HepG2 (cell line): ENCODE measurements around the gene CKAP2L. TPM values are rescaled to one million over a fixed set of nuclear protein-coding genes. Genes with fewer than 3 reads are reported as not detected.

Experiments used
- ETV6 ChIP-seq: sonication (generic); formaldehyde crosslinking; conservative IDR thresholded peaks from 2 replicates; pipeline ENCODE4 v1.4.0; 2020; ENCODE audit warnings: missing genetic modification reagents
- KDM5B ChIP-seq: sonication (generic); formaldehyde crosslinking; IDR thresholded peaks from 2 replicates; pipeline ENCODE4 v1.4.0; 2020; ENCODE audit warnings: missing genetic modification reagents, mild to moderate bottlenecking, borderline replicate concordance
- MBD4 ChIP-seq: IDR thresholded peaks from 2 replicates; pipeline ENCODE4 v1.6.1; 2012; ENCODE audit warnings: low read length, inconsistent platforms, borderline replicate concordance
- MED1 ChIP-seq: sonication (generic); formaldehyde crosslinking; IDR thresholded peaks from 2 replicates; pipeline ENCODE4 v1.4.0; 2020; ENCODE audit warnings: missing genetic modification reagents
- MIXL1 ChIP-seq: IDR thresholded peaks from 2 replicates; pipeline ENCODE4 v1.6.1; 2016
- NCOA5 ChIP-seq: sonication (generic); formaldehyde crosslinking; IDR thresholded peaks from 2 replicates; pipeline ENCODE4 v1.4.0; 2020; ENCODE audit warnings: missing genetic modification reagents
- NFYB ChIP-seq: sonication (generic); formaldehyde crosslinking; IDR thresholded peaks from 2 replicates; pipeline ENCODE4 v1.4.0; 2020; ENCODE audit warnings: missing genetic modification reagents
- TP53 ChIP-seq: sonication (generic); formaldehyde crosslinking; conservative IDR thresholded peaks from 2 replicates; pipeline ENCODE4 v1.4.0; 2020; ENCODE audit warnings: missing genetic modification reagents
- ZNF10 ChIP-seq: sonication (generic); formaldehyde crosslinking; IDR thresholded peaks from 2 replicates; pipeline ENCODE4 v1.4.0; 2020; ENCODE audit warnings: mild to moderate bottlenecking, low read depth, missing genetic modification reagents, borderline replicate concordance
- ZNF124 ChIP-seq: sonication (generic); formaldehyde crosslinking; IDR thresholded peaks from 2 replicates; pipeline ENCODE4 v1.4.0; 2020; ENCODE audit warnings: missing genetic modification reagents
- ZNF335 ChIP-seq: sonication (generic); formaldehyde crosslinking; IDR thresholded peaks from 2 replicates; pipeline ENCODE4 v1.4.0; 2020; ENCODE audit warnings: missing genetic modification reagents
- ZNF33B ChIP-seq: sonication (generic); formaldehyde crosslinking; IDR thresholded peaks from 2 replicates; pipeline ENCODE4 v1.5.1; 2020; ENCODE audit warnings: mild to moderate bottlenecking, missing genetic modification reagents
- ZNF468 ChIP-seq: sonication (generic); formaldehyde crosslinking; IDR thresholded peaks from 2 replicates; pipeline ENCODE4 v1.8.0; 2022; ENCODE audit warnings: mild to moderate bottlenecking, moderate library complexity, missing genetic modification reagents
- ZNF484 ChIP-seq: sonication (generic); formaldehyde crosslinking; IDR thresholded peaks from 2 replicates; pipeline ENCODE4 v1.5.1; 2020; ENCODE audit warnings: mild to moderate bottlenecking, low read depth, missing genetic modification reagents, borderline replicate concordance
- ZNF614 ChIP-seq: IDR thresholded peaks from 2 replicates; pipeline ENCODE4 v1.6.1; 2018; ENCODE audit warnings: missing biosample characterization, missing genetic modification reagents, inconsistent platforms, borderline replicate concordance
- ZNF629 ChIP-seq: sonication (generic); formaldehyde crosslinking; conservative IDR thresholded peaks from 2 replicates; pipeline ENCODE4 v1.5.0; 2020; ENCODE audit warnings: missing genetic modification reagents
- ZNF746 ChIP-seq: sonication (generic); formaldehyde crosslinking; IDR thresholded peaks from 2 replicates; pipeline ENCODE4 v1.8.0; 2022; ENCODE audit warnings: mild to moderate bottlenecking, missing genetic modification reagents
- ZNF816 ChIP-seq: sonication (generic); formaldehyde crosslinking; IDR thresholded peaks from 2 replicates; pipeline ENCODE4 v1.8.0; 2022; ENCODE audit warnings: missing genetic modification reagents, mild to moderate bottlenecking, borderline replicate concordance
- polyA plus RNA-seq, 8 experiments: library from polyadenylated mRNA; depleted of rRNA in 3 of 8; stranded (reverse) in 7 of 8; unstranded in 1 of 8; fragments of >200 nt; fragmentation: Illumina TruSeq in 4 of 8; extraction: Trizol in 4 of 8; gene quantifications; 2 replicates each; pipeline versions ENCODE4 v1.2.1 to v1.2.3, GENCODE V29; 2011 to 2016; ENCODE audit warnings: low read depth in 4 of 8, missing spikeins in 1 of 8, mixed read lengths in 1 of 8; ENCODE audit not compliant: insufficient read depth in 1 of 8
- total RNA-seq, 5 experiments: library from RNA; depleted of rRNA; stranded (reverse); fragments of >200 nt; fragmentation: Illumina TruSeq; extraction: Trizol; gene quantifications; 2 replicates each; pipeline ENCODE4 v1.2.3, GENCODE V29; 2016; ENCODE audit warnings: low read depth in 1 of 5
- TF ChIP-seq, protein P1 (sequence below): IDR thresholded peaks from 2 replicates; pipeline ENCODE4 v1.4.0; 2020; ENCODE audit warnings: mild to moderate bottlenecking, missing genetic modification reagents
- TF ChIP-seq, protein P2 (sequence below): sonication (generic); formaldehyde crosslinking; conservative IDR thresholded peaks from 2 replicates; pipeline ENCODE4 v1.4.0; 2020; ENCODE audit warnings: missing genetic modification reagents
- TF ChIP-seq, protein P3 (sequence below): sonication (generic); formaldehyde crosslinking; IDR thresholded peaks from 2 replicates; pipeline ENCODE4 v1.5.0; 2020; ENCODE audit warnings: missing genetic modification reagents
- TF ChIP-seq, protein P4 (sequence below): IDR thresholded peaks from 2 replicates; pipeline ENCODE4 v1.6.1; 2016; ENCODE audit warnings: control low read depth
- TF ChIP-seq, protein P5 (sequence below): sonication (generic); formaldehyde crosslinking; IDR thresholded peaks from 2 replicates; pipeline ENCODE4 v1.8.0; 2023; ENCODE audit warnings: mild to moderate bottlenecking, missing genetic modification reagents

The CKAP2L gene
- total and polyA plus RNA-seq, 2 of the 13 experiments (the other 11 are each of a cell fraction or from before 2014, with no cell fraction given): 7.1 to 9.5 TPM

DNA sequence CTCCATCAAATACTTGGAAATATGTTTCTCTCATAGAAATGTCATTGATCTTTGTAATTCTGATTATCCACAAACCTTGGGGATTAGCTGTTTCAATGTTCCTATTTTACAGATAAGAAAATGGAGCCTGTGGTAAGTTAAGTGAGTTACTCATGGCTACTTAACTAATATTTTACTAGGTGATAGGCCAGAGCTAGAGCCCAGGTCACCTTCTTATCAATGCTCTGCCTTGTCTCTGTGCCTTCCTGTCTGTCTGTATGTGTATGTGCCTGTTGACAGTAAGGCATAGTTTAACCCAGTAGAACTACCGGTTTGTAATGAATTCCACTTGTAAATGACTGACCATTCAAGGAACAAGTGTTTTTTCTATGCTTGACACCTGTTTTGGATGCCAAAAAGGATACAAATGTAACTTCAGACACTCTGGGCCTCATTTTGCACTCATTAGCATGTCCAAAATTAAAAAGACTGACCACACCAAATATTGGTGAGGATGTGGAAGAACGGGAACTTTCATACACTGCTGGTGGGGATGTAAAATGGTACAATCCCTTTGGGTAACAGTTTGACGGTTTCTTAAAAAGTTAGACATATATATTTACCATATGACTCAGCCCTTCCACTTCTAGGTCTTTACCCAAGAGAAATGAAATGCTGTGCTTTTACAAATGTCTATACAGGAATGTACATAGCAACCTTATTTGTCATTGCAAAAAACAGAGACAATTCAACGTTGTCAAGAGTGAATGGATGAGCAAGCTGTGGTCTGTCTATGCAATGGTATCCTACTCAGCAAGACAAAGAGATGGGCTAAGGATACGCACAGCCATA, 39.5 kb upstream of the CKAP2L start (continued):
- TF ChIP-seq, protein P1, sequence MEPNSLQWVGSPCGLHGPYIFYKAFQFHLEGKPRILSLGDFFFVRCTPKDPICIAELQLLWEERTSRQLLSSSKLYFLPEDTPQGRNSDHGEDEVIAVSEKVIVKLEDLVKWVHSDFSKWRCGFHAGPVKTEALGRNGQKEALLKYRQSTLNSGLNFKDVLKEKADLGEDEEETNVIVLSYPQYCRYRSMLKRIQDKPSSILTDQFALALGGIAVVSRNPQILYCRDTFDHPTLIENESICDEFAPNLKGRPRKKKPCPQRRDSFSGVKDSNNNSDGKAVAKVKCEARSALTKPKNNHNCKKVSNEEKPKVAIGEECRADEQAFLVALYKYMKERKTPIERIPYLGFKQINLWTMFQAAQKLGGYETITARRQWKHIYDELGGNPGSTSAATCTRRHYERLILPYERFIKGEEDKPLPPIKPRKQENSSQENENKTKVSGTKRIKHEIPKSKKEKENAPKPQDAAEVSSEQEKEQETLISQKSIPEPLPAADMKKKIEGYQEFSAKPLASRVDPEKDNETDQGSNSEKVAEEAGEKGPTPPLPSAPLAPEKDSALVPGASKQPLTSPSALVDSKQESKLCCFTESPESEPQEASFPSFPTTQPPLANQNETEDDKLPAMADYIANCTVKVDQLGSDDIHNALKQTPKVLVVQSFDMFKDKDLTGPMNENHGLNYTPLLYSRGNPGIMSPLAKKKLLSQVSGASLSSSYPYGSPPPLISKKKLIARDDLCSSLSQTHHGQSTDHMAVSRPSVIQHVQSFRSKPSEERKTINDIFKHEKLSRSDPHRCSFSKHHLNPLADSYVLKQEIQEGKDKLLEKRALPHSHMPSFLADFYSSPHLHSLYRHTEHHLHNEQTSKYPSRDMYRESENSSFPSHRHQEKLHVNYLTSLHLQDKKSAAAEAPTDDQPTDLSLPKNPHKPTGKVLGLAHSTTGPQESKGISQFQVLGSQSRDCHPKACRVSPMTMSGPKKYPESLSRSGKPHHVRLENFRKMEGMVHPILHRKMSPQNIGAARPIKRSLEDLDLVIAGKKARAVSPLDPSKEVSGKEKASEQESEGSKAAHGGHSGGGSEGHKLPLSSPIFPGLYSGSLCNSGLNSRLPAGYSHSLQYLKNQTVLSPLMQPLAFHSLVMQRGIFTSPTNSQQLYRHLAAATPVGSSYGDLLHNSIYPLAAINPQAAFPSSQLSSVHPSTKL (CRISPR knock-in tag): peak; percentile 83
- no peak for TF ChIP-seq ZNF335 (CRISPR knock-in tag)
- no peak for TF ChIP-seq ZNF124
- TF ChIP-seq, protein P2, sequence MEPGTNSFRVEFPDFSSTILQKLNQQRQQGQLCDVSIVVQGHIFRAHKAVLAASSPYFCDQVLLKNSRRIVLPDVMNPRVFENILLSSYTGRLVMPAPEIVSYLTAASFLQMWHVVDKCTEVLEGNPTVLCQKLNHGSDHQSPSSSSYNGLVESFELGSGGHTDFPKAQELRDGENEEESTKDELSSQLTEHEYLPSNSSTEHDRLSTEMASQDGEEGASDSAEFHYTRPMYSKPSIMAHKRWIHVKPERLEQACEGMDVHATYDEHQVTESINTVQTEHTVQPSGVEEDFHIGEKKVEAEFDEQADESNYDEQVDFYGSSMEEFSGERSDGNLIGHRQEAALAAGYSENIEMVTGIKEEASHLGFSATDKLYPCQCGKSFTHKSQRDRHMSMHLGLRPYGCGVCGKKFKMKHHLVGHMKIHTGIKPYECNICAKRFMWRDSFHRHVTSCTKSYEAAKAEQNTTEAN (CRISPR knock-in tag): no peak
- TF ChIP-seq, protein P3, sequence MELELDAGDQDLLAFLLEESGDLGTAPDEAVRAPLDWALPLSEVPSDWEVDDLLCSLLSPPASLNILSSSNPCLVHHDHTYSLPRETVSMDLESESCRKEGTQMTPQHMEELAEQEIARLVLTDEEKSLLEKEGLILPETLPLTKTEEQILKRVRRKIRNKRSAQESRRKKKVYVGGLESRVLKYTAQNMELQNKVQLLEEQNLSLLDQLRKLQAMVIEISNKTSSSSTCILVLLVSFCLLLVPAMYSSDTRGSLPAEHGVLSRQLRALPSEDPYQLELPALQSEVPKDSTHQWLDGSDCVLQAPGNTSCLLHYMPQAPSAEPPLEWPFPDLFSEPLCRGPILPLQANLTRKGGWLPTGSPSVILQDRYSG (CRISPR knock-in tag): no peak
- TF ChIP-seq ZNF816 (CRISPR knock-in tag): peak; percentile 42; the same call in 1 of the 2 replicates
- TF ChIP-seq MBD4: no peak; the same call in 1 of the 2 replicates
- no peak for TF ChIP-seq NCOA5 (CRISPR knock-in tag)
- TF ChIP-seq ZNF746 (CRISPR knock-in tag): no peak
- no peak for TF ChIP-seq TP53 (CRISPR knock-in tag)
- peak; percentile 48; the same call in 1 of the 2 replicates for TF ChIP-seq MED1
- TF ChIP-seq KDM5B: no peak
- TF ChIP-seq, protein P4, sequence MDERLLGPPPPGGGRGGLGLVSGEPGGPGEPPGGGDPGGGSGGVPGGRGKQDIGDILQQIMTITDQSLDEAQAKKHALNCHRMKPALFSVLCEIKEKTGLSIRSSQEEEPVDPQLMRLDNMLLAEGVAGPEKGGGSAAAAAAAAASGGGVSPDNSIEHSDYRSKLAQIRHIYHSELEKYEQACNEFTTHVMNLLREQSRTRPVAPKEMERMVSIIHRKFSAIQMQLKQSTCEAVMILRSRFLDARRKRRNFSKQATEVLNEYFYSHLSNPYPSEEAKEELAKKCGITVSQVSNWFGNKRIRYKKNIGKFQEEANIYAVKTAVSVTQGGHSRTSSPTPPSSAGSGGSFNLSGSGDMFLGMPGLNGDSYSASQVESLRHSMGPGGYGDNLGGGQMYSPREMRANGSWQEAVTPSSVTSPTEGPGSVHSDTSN (CRISPR knock-in tag): no peak
- TF ChIP-seq ZNF33B: no peak
- peak; percentile 33 for TF ChIP-seq ZNF614 (CRISPR knock-in tag)
- no peak for TF ChIP-seq MIXL1
- no peak for TF ChIP-seq ZNF484 (CRISPR knock-in tag)
- no peak for TF ChIP-seq ZNF10 (CRISPR knock-in tag)
- peak; percentile 96 for TF ChIP-seq ZNF629 (CRISPR knock-in tag)
- TF ChIP-seq ETV6 (CRISPR knock-in tag): no peak
- no peak for TF ChIP-seq ZNF468 (CRISPR knock-in tag)
- no peak for TF ChIP-seq NFYB (CRISPR knock-in tag)
- TF ChIP-seq, protein P5, sequence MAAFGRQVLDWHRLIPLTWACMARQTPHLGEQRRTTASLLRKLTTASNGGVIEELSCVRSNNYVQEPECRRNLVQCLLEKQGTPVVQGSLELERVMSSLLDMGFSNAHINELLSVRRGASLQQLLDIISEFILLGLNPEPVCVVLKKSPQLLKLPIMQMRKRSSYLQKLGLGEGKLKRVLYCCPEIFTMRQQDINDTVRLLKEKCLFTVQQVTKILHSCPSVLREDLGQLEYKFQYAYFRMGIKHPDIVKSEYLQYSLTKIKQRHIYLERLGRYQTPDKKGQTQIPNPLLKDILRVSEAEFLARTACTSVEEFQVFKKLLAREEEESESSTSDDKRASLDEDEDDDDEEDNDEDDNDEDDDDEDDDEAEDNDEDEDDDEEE (CRISPR knock-in tag): no peak
